GM12892 (cell line): Measurements from ENCODE around the gene IL24.

Experiments
- POLR2AphosphoS5 ChIP-seq: IDR thresholded peaks from 2 replicates; pipeline ENCODE4 v1.6.1; 2011; ENCODE audit warnings: low read depth, low read length, control low read depth
- TAF1 ChIP-seq: IDR thresholded peaks from 2 replicates; pipeline ENCODE4 v1.6.1; 2011; ENCODE audit warnings: low read depth, mild to moderate bottlenecking, control low read depth, low read length, borderline replicate concordance

- no peak for TF ChIP-seq POLR2AphosphoS5
- TF ChIP-seq TAF1 = no peak
Observed at GRCh38 chr1:206882555-206882954, 14.7 kb upstream of the IL24 start.
